Measurements from ENCODE around the gene CHRM1.

DNA sequence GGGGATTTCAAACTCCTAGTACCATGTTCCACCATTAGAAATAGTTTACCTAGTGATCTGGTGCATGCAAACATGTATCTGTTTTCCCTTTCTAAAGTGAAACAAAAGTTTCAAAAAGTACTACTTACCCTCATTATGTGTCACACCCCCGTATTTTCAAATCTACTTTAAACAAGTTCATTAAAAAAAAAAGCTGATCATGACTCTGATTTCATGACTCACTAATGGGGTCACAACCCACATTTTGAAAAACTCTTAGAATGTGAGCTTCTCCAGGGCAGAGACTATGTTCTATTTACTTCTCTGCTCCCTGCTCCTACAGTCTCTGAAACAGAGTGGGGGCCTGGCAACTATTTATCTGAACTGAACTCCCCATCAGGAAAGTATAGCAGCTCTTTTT, 18.2 kb downstream of the CHRM1 start:
- TF ChIP-seq, protein P1, sequence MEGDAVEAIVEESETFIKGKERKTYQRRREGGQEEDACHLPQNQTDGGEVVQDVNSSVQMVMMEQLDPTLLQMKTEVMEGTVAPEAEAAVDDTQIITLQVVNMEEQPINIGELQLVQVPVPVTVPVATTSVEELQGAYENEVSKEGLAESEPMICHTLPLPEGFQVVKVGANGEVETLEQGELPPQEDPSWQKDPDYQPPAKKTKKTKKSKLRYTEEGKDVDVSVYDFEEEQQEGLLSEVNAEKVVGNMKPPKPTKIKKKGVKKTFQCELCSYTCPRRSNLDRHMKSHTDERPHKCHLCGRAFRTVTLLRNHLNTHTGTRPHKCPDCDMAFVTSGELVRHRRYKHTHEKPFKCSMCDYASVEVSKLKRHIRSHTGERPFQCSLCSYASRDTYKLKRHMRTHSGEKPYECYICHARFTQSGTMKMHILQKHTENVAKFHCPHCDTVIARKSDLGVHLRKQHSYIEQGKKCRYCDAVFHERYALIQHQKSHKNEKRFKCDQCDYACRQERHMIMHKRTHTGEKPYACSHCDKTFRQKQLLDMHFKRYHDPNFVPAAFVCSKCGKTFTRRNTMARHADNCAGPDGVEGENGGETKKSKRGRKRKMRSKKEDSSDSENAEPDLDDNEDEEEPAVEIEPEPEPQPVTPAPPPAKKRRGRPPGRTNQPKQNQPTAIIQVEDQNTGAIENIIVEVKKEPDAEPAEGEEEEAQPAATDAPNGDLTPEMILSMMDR (IDR thresholded peaks at IDR 0.05; ENCODE audit: insufficient read depth, low read depth, low read length), result no peak
- TF ChIP-seq EZH2 (IDR thresholded peaks at IDR 0.05; ENCODE audit: insufficient read depth, low read length), result no peak
